ENCODE results near the gene SLC23A3.

SLC23A3 gene

GRCh38 chr2:219163156-219163555, 6.7 kb downstream of the SLC23A3 start:
- Histone ChIP-seq H3K4me1 (ENCODE audit: control insufficient read depth, insufficient read depth, low read length) (peaks cover 2% of the 10 kb centered on the region; the same call in 1 of the 2 replicates), H3K9me3 (ENCODE audit: control insufficient read depth, insufficient read depth, low read length) (no peaks in the 10 kb centered on the region), H3K36me3 (ENCODE audit: control insufficient read depth, insufficient read depth, low read length) (no peaks in the 10 kb centered on the region), H3K27me3 (ENCODE audit: control insufficient read depth, insufficient read depth, low read length) (no peaks in the 10 kb centered on the region), H3K27ac (ENCODE audit: low read length) (no peak overlapping the region), H3K4me3 (ENCODE audit: low read length) (no peak overlapping the region)
- WGBS (ENCODE audit: insufficient coverage, insufficient read length), result no CpG with 5 or more reads among the region's 6 CpGs
- DNase-seq (ENCODE audit: low read depth, low spot score), result no peak

GRCh38 chr2:219161097-219161496, 8.7 kb downstream of the SLC23A3 start:
- Histone ChIP-seq H3K9me3 (ENCODE audit: control insufficient read depth, insufficient read depth, low read length) (no peaks in the 10 kb centered on the region), H3K27me3 (ENCODE audit: control insufficient read depth, insufficient read depth, low read length) (no peaks in the 10 kb centered on the region), H3K4me1 (ENCODE audit: control insufficient read depth, insufficient read depth, low read length) (peaks cover 2% of the 10 kb centered on the region; the same call in 1 of the 2 replicates), H3K27ac (ENCODE audit: low read length) (no peak overlapping the region), H3K4me3 (ENCODE audit: low read length) (peak overlapping the region; percentile 71; the same call in 1 of the 2 replicates), H3K36me3 (ENCODE audit: control insufficient read depth, insufficient read depth, low read length) (no peaks in the 10 kb centered on the region)
- no peak for DNase-seq (ENCODE audit: low read depth, low spot score)
- WGBS (ENCODE audit: insufficient coverage, insufficient read length), result no CpG with 5 or more reads among the region's 4 CpGs

- no peaks in the 10 kb centered on the region for H3K36me3 ChIP-seq (ENCODE audit: control insufficient read depth, insufficient read depth, low read length)
- no CpG with 5 or more reads among the region's 70 CpGs for WGBS (ENCODE audit: insufficient coverage, insufficient read length)
- H3K9me3 ChIP-seq (ENCODE audit: control insufficient read depth, insufficient read depth, low read length), result no peaks in the 10 kb centered on the region
- H3K4me1 ChIP-seq (ENCODE audit: control insufficient read depth, insufficient read depth, low read length), result peaks cover 2% of the 10 kb centered on the region; the same call in 1 of the 2 replicates
- peak; percentile 80 for DNase-seq (ENCODE audit: low read depth, low spot score)
- H3K4me3 ChIP-seq (ENCODE audit: low read length), result peak within 1 kb of the TSS; percentile 71
- H3K27ac ChIP-seq (ENCODE audit: low read length), result no peak within 1 kb of the TSS
- no peaks in the 10 kb centered on the region for H3K27me3 ChIP-seq (ENCODE audit: control insufficient read depth, insufficient read depth, low read length)
Measured at GRCh38 chr2:219160186-219161017, 9.4 kb downstream of the SLC23A3 start, which contains the start of gene NHEJ1. NHEJ1 (minus strand) TSS chr2:219160815; CDS start chr2:219158362, 2,453 bp downstream.

- Histone ChIP-seq H3K36me3 (ENCODE audit: control insufficient read depth, insufficient read depth, low read length) (no peaks in the 10 kb centered on the region), H3K9me3 (ENCODE audit: control insufficient read depth, insufficient read depth, low read length) (no peaks in the 10 kb centered on the region), H3K4me3 (ENCODE audit: low read length) (peak overlapping the region; percentile 71; the same call in 1 of the 2 replicates), H3K27ac (ENCODE audit: low read length) (no peak overlapping the region), H3K27me3 (ENCODE audit: control insufficient read depth, insufficient read depth, low read length) (no peaks in the 10 kb centered on the region), H3K4me1 (ENCODE audit: control insufficient read depth, insufficient read depth, low read length) (peaks cover 2% of the 10 kb centered on the region; the same call in 1 of the 2 replicates)
- DNase-seq (ENCODE audit: low read depth, low spot score), result no peak
- no CpG with 5 or more reads among the region's 18 CpGs for WGBS (ENCODE audit: insufficient coverage, insufficient read length)
Measured at GRCh38 chr2:219159771-219160185, 10.1 kb downstream of the SLC23A3 start.

GRCh38 chr2:219158586-219158985, 11.2 kb downstream of the SLC23A3 start:
- WGBS (ENCODE audit: insufficient coverage, insufficient read length), result 100% methylated on average over 1 of the region's 3 CpGs
- Histone ChIP-seq H3K27me3 (ENCODE audit: control insufficient read depth, insufficient read depth, low read length) (no peaks in the 10 kb centered on the region), H3K4me1 (ENCODE audit: control insufficient read depth, insufficient read depth, low read length) (peaks cover 2% of the 10 kb centered on the region; the same call in 1 of the 2 replicates), H3K9me3 (ENCODE audit: control insufficient read depth, insufficient read depth, low read length) (no peaks in the 10 kb centered on the region), H3K27ac (ENCODE audit: low read length) (no peak overlapping the region), H3K4me3 (ENCODE audit: low read length) (no peak overlapping the region), H3K36me3 (ENCODE audit: control insufficient read depth, insufficient read depth, low read length) (no peaks in the 10 kb centered on the region)
- DNase-seq (ENCODE audit: low read depth, low spot score), result no peak

- DNase-seq (ENCODE audit: low read depth, low spot score), result no peak
- no peaks in the 10 kb centered on the region for H3K9me3 ChIP-seq (ENCODE audit: control insufficient read depth, insufficient read depth, low read length)
- H3K4me3 ChIP-seq (ENCODE audit: low read length), result no peak overlapping the region
- H3K4me1 ChIP-seq (ENCODE audit: control insufficient read depth, insufficient read depth, low read length), result peaks cover 2% of the 10 kb centered on the region; the same call in 1 of the 2 replicates
- no peak overlapping the region for H3K27ac ChIP-seq (ENCODE audit: low read length)
- H3K36me3 ChIP-seq (ENCODE audit: control insufficient read depth, insufficient read depth, low read length), result no peaks in the 10 kb centered on the region
- no CpG with 5 or more reads among the region's 4 CpGs for WGBS (ENCODE audit: insufficient coverage, insufficient read length)
- H3K27me3 ChIP-seq (ENCODE audit: control insufficient read depth, insufficient read depth, low read length), result no peaks in the 10 kb centered on the region
Measured at GRCh38 chr2:219158025-219158424, 11.8 kb downstream of the SLC23A3 start.

DNA sequence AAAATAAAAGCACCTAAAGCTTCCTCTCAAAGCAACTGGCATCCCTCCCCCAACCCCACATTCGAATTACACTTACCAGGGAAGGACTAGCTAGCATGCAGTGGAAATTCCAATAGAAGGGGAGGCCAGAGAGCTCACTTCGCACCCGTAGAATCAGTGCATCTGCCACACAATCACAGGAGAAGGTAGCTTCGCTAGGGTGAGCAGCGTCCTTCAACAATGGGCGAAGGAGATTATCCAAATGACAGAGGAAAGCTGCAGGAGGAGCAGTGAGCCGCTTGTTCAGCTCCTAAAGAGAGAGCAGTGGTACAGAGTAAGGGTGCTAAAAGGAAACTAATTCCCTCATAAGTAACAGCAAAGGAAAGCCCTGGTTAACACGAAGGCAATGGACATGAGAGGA, 12.4 kb downstream of the SLC23A3 start:
- Histone ChIP-seq H3K4me1 (ENCODE audit: control insufficient read depth, insufficient read depth, low read length) (peaks cover 2% of the 10 kb centered on the region; the same call in 1 of the 2 replicates), H3K36me3 (ENCODE audit: control insufficient read depth, insufficient read depth, low read length) (no peaks in the 10 kb centered on the region), H3K27ac (ENCODE audit: low read length) (no peak overlapping the region), H3K27me3 (ENCODE audit: control insufficient read depth, insufficient read depth, low read length) (no peaks in the 10 kb centered on the region), H3K9me3 (ENCODE audit: control insufficient read depth, insufficient read depth, low read length) (no peaks in the 10 kb centered on the region), H3K4me3 (ENCODE audit: low read length) (no peak overlapping the region)
- WGBS (ENCODE audit: insufficient coverage, insufficient read length), result no CpG with 5 or more reads among the region's 8 CpGs
- no peak for DNase-seq (ENCODE audit: low read depth, low spot score)

- no CpG with 5 or more reads among the region's 4 CpGs for WGBS (ENCODE audit: insufficient coverage, insufficient read length)
- peak; percentile 72 for DNase-seq (ENCODE audit: low read depth, low spot score)
Measured at GRCh38 chr2:219155054-219155644, 14.7 kb downstream of the SLC23A3 start.

GRCh38 chr2:219149667-219150066, 20.2 kb downstream of the SLC23A3 start:
- no CpG with 5 or more reads among the region's 1 CpG for WGBS (ENCODE audit: insufficient coverage, insufficient read length)
- no peak for DNase-seq (ENCODE audit: low read depth, low spot score)
- no peaks in the 10 kb centered on the region; the same call in 1 of the 2 replicates for H3K36me3 ChIP-seq (ENCODE audit: control insufficient read depth, insufficient read depth, low read length)
- H3K4me3 ChIP-seq (ENCODE audit: low read length), result no peak overlapping the region
- H3K4me1 ChIP-seq (ENCODE audit: control insufficient read depth, insufficient read depth, low read length), result no peaks in the 10 kb centered on the region
- H3K27me3 ChIP-seq (ENCODE audit: control insufficient read depth, insufficient read depth, low read length), result no peaks in the 10 kb centered on the region
- no peak overlapping the region for H3K27ac ChIP-seq (ENCODE audit: low read length)
- H3K9me3 ChIP-seq (ENCODE audit: control insufficient read depth, insufficient read depth, low read length), result no peaks in the 10 kb centered on the region

More at GRCh38 chr2:219155054-219155644, 14.7 kb downstream of the SLC23A3 start:
- no peaks in the 10 kb centered on the region for H3K9me3 ChIP-seq (ENCODE audit: control insufficient read depth, insufficient read depth, low read length)
- no peaks in the 10 kb centered on the region for H3K27me3 ChIP-seq (ENCODE audit: control insufficient read depth, insufficient read depth, low read length)
- no peaks in the 10 kb centered on the region for H3K36me3 ChIP-seq (ENCODE audit: control insufficient read depth, insufficient read depth, low read length)
- no peak overlapping the region for H3K27ac ChIP-seq (ENCODE audit: low read length)
- H3K4me1 ChIP-seq (ENCODE audit: control insufficient read depth, insufficient read depth, low read length), result peaks cover 2% of the 10 kb centered on the region; the same call in 1 of the 2 replicates
- no peak overlapping the region for H3K4me3 ChIP-seq (ENCODE audit: low read length)

DNA sequence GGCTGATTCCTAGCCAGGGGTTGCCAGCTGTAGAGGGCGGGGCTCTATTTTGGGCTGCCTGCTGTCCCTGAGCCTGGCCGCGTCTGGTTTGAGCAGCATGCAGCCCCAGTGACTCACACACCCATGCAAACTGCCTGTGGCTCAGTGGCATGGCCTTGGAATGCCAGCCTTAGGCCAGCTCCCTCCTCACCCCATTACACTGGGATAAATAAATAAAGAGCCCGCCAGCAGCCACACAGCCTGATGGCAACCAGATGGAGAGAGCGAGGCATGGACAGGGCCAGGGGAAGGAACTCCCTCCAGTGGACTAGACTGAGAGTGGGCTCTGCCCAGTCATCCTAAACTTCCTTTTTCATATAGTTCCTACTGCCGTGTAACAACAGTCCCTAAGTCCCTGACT, 27.5 kb downstream of the SLC23A3 start:
- Histone ChIP-seq H3K27ac (ENCODE audit: low read length) (no peak overlapping the region), H3K27me3 (ENCODE audit: control insufficient read depth, insufficient read depth, low read length) (no peaks in the 10 kb centered on the region), H3K4me1 (ENCODE audit: control insufficient read depth, insufficient read depth, low read length) (no peaks in the 10 kb centered on the region), H3K36me3 (ENCODE audit: control insufficient read depth, insufficient read depth, low read length) (no peaks in the 10 kb centered on the region; the same call in 1 of the 2 replicates), H3K9me3 (ENCODE audit: control insufficient read depth, insufficient read depth, low read length) (no peaks in the 10 kb centered on the region), H3K4me3 (ENCODE audit: low read length) (no peak overlapping the region)
- DNase-seq (ENCODE audit: low read depth, low spot score), result no peak
- no CpG with 5 or more reads among the region's 6 CpGs for WGBS (ENCODE audit: insufficient coverage, insufficient read length)
